ENCODE data around the gene CD96.

The CD96 gene, protein sequence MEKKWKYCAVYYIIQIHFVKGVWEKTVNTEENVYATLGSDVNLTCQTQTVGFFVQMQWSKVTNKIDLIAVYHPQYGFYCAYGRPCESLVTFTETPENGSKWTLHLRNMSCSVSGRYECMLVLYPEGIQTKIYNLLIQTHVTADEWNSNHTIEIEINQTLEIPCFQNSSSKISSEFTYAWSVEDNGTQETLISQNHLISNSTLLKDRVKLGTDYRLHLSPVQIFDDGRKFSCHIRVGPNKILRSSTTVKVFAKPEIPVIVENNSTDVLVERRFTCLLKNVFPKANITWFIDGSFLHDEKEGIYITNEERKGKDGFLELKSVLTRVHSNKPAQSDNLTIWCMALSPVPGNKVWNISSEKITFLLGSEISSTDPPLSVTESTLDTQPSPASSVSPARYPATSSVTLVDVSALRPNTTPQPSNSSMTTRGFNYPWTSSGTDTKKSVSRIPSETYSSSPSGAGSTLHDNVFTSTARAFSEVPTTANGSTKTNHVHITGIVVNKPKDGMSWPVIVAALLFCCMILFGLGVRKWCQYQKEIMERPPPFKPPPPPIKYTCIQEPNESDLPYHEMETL

DNA sequence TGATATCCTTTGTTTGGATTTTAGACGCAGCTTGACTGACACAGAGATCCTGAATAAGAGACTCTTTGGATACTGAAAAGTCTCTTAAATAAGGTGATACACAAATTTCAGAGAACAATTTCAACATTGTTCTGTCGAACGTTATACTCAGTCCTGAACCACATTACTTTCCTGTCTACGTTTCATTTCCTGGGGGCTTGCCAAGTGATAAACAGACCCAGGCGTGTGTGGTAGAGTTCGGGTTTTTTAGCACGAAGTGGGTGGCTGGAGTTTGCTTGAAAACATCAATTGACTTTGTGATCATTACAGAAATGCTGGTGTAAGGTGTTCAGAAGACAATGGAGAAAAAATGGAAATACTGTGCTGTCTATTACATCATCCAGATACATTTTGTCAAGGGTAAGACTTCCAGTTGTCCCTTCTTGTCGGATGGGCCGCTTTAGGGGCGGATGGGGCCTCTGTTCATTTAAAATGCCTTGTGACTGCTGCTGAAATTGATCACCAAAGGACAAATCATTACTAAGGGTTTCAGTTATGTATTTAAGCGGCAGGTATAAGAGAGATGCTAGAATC, at the start of gene CD96:
TSS of gene CD96 (plus strand) at position 287 of the 573 bp plus-strand sequence. CDS start at position 339, 52 bp downstream.
- no peak for TF ChIP-seq YY1 (IDR thresholded peaks at IDR 0.05; ENCODE audit: low read depth)
- TF ChIP-seq, protein P1, sequence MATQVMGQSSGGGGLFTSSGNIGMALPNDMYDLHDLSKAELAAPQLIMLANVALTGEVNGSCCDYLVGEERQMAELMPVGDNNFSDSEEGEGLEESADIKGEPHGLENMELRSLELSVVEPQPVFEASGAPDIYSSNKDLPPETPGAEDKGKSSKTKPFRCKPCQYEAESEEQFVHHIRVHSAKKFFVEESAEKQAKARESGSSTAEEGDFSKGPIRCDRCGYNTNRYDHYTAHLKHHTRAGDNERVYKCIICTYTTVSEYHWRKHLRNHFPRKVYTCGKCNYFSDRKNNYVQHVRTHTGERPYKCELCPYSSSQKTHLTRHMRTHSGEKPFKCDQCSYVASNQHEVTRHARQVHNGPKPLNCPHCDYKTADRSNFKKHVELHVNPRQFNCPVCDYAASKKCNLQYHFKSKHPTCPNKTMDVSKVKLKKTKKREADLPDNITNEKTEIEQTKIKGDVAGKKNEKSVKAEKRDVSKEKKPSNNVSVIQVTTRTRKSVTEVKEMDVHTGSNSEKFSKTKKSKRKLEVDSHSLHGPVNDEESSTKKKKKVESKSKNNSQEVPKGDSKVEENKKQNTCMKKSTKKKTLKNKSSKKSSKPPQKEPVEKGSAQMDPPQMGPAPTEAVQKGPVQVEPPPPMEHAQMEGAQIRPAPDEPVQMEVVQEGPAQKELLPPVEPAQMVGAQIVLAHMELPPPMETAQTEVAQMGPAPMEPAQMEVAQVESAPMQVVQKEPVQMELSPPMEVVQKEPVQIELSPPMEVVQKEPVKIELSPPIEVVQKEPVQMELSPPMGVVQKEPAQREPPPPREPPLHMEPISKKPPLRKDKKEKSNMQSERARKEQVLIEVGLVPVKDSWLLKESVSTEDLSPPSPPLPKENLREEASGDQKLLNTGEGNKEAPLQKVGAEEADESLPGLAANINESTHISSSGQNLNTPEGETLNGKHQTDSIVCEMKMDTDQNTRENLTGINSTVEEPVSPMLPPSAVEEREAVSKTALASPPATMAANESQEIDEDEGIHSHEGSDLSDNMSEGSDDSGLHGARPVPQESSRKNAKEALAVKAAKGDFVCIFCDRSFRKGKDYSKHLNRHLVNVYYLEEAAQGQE (IDR thresholded peaks at IDR 0.05; ENCODE audit: low read depth) = no peak
- no peak for TF ChIP-seq EGR1 (IDR thresholded peaks at IDR 0.05)
- no peak for TF ChIP-seq CEBPB (IDR thresholded peaks at IDR 0.05)
- no peak for TF ChIP-seq RAD21 (IDR thresholded peaks at IDR 0.05; ENCODE audit: low read depth)
- no peak for TF ChIP-seq ZBTB7A (IDR thresholded peaks at IDR 0.05; ENCODE audit: low read depth)
- no peak for TF ChIP-seq CREB1 (IDR thresholded peaks at IDR 0.05; ENCODE audit: low read depth)
- no peak for TF ChIP-seq TAF1 (IDR thresholded peaks at IDR 0.05; ENCODE audit: low read depth)

DNA sequence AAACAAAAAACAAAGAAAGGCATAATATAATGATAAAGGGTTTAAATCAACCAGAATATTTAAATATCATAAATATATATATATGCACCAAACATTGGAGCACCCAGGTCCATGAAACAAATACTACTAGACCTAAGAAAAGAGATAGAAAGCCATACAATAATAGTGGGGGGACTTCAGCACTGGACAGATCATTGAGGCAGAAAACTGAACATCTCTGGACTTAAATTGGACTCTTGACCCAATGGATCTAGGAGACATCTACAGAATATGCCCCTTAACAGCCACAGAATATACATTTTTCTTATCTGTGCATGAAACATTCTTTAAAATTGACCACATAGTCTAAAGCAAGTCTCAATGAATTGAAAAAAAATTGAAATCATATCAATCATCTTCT, 48.7 kb upstream of the CD96 start:
- no peak for TF ChIP-seq FOXM1 (IDR thresholded peaks at IDR 0.05; ENCODE audit: borderline replicate concordance, low read depth)
- TF ChIP-seq EP300 (IDR thresholded peaks at IDR 0.05; ENCODE audit: borderline replicate concordance) = no peak
- TF ChIP-seq, protein P1 (IDR thresholded peaks at IDR 0.05; ENCODE audit: low read depth) = peak; percentile 55
- TF ChIP-seq ZBTB7A (IDR thresholded peaks at IDR 0.05; ENCODE audit: low read depth) = no peak

DNA sequence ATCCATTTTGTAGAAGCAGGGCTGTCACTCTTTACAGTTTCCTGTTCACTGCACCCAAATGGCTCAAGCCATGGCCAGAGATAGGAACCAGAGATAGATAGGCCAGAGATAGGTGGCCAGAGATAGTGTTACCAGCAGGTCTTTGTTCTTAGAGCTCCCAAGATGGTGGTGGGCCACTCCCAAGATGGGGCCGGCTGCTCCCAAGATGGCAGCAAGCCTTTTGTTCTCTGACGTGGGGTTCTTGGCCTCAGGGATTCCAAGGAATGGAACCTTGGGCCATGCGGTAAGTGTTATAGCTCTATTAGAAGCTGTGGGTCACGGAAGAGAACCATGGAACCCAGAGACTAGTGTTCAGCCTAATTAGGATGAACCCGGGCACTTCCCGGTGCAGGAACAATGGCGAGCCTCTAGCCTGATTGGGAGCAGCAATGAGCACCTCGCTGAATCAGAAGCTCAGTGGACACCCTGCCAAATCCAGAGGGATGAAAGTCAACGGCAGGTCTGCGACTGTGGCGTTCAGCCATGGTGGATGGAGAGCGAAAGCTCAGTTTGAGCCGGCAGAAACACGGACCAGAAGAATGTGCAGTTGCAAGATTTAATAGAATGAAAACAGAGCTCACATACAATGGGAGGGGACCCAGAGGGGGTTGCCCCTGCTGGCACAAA, 45.0 kb upstream of the CD96 start:
- no peak for TF ChIP-seq FOXM1 (IDR thresholded peaks at IDR 0.05; ENCODE audit: borderline replicate concordance, low read depth)
- TF ChIP-seq, protein P2, sequence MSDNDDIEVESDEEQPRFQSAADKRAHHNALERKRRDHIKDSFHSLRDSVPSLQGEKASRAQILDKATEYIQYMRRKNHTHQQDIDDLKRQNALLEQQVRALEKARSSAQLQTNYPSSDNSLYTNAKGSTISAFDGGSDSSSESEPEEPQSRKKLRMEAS (IDR thresholded peaks at IDR 0.05) = no peak
- no peak for TF ChIP-seq NFIC (IDR thresholded peaks at IDR 0.05)
- TF ChIP-seq EGR1 (IDR thresholded peaks at IDR 0.05) = no peak
- TF ChIP-seq YY1 (IDR thresholded peaks at IDR 0.05; ENCODE audit: low read depth) = no peak
- no peak for TF ChIP-seq ZBTB7A (IDR thresholded peaks at IDR 0.05; ENCODE audit: low read depth)
- TF ChIP-seq CREB1 (IDR thresholded peaks at IDR 0.05; ENCODE audit: low read depth) = no peak
- TF ChIP-seq, protein P1 (IDR thresholded peaks at IDR 0.05; ENCODE audit: low read depth) = no peak
- no peak for TF ChIP-seq CEBPB (IDR thresholded peaks at IDR 0.05)
- TF ChIP-seq TAF1 (IDR thresholded peaks at IDR 0.05; ENCODE audit: low read depth) = no peak
- no peak for TF ChIP-seq TEAD4 (IDR thresholded peaks at IDR 0.05)

DNA sequence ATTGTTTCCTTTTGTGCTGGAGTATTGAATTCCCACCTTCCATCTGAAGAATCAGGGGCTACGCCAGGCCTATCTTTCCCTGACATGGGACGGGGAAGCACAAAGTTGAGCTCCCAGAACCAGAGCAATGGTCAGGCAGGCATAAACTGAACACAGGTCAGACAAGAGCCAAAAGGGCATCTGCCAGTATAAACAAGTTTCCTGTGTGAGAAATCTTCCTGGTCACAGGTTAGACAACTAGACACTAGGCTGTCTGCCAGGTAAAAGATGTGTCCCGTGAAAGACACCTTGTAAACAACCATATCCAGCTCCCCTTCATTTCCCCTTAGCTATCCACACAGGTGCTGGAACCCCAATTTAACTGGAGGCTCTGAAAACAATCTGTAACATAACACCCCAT, 44.0 kb upstream of the CD96 start:
- no peak for TF ChIP-seq CEBPB (IDR thresholded peaks at IDR 0.05)
- no peak for TF ChIP-seq TEAD4 (IDR thresholded peaks at IDR 0.05)
- TF ChIP-seq, protein P3, sequence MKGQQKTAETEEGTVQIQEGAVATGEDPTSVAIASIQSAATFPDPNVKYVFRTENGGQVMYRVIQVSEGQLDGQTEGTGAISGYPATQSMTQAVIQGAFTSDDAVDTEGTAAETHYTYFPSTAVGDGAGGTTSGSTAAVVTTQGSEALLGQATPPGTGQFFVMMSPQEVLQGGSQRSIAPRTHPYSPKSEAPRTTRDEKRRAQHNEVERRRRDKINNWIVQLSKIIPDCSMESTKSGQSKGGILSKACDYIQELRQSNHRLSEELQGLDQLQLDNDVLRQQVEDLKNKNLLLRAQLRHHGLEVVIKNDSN (IDR thresholded peaks at IDR 0.05) = no peak
- TF ChIP-seq YY1 (IDR thresholded peaks at IDR 0.05; ENCODE audit: low read depth) = no peak
- no peak for TF ChIP-seq ZBTB7A (IDR thresholded peaks at IDR 0.05; ENCODE audit: low read depth)
- no peak for TF ChIP-seq EGR1 (IDR thresholded peaks at IDR 0.05)
- TF ChIP-seq RAD21 (IDR thresholded peaks at IDR 0.05; ENCODE audit: low read depth) = no peak
- TF ChIP-seq, protein P1 (IDR thresholded peaks at IDR 0.05; ENCODE audit: low read depth) = no peak
- no peak for TF ChIP-seq FOXM1 (IDR thresholded peaks at IDR 0.05; ENCODE audit: borderline replicate concordance, low read depth)
- no peak for TF ChIP-seq TCF12 (IDR thresholded peaks at IDR 0.05; ENCODE audit: low read depth)
- no peak for TF ChIP-seq CREB1 (IDR thresholded peaks at IDR 0.05; ENCODE audit: low read depth)
- TF ChIP-seq TAF1 (IDR thresholded peaks at IDR 0.05; ENCODE audit: low read depth) = no peak
- TF ChIP-seq, protein P2 (IDR thresholded peaks at IDR 0.05) = no peak
- TF ChIP-seq EP300 (IDR thresholded peaks at IDR 0.05; ENCODE audit: borderline replicate concordance) = no peak
- no peak for TF ChIP-seq NFIC (IDR thresholded peaks at IDR 0.05)
